Measurements from ENCODE around the gene F8. TPM values are rescaled to one million over a fixed set of nuclear protein-coding genes. Genes with fewer than 3 reads are reported as not detected.

F8 gene
- total and polyA plus RNA-seq, 10 of the 15 experiments (the other 5 are each of a cell fraction or from before 2014, with no cell fraction given): 3.0 to 8.1 (median 5.1) TPM

- H3K27me3 ChIP-seq (replicated peaks in 1 of 2; ENCODE audit: control insufficient read depth in 2 of 2, insufficient read depth in 2 of 2, low read length in 1 of 2): no peaks in the 10 kb centered on the region
- in situ Hi-C loops (cut with MboI): no loop called here
- no peaks in the 10 kb centered on the region for H3K79me2 ChIP-seq (ENCODE audit: control insufficient read depth, insufficient read depth, low read length)
- H4K20me1 ChIP-seq (ENCODE audit: control insufficient read depth, insufficient read depth): no peaks in the 10 kb centered on the region
- no peak overlapping the region for H3K4me2 ChIP-seq (ENCODE audit: control insufficient read depth, insufficient read depth)
- no peak overlapping the region for H3K9ac ChIP-seq (ENCODE audit: control insufficient read depth, insufficient read depth, low read length)
- H3K36me3 ChIP-seq (ENCODE audit: control insufficient read depth in 2 of 2, insufficient read depth in 2 of 2, low read length in 1 of 2): no peaks in the 10 kb centered on the region; a peak in 2 of 4 replicates
- ATAC-seq: no peak
- SMC1A ChIA-PET (ENCODE audit: uncharacterized antibody, unreplicated experiment): interaction anchor here (0.8 kb wide), 1 partner anchor 74 kb away, joined by 3 read pairs; no protein-coding TSS in a partner anchor
- intact Hi-C loops (cut with micrococcal nuclease; ENCODE audit: unreplicated experiment): no loop called here
- no peak overlapping the region for H3K27ac ChIP-seq (ENCODE audit: control insufficient read depth, insufficient read depth)
- CTCF ChIA-PET: interaction anchor here (6.4 kb wide), 1 partner anchor 69 kb away, joined by 181 read pairs; no protein-coding TSS in a partner anchor
- FAIRE-seq: no peak
- POLR2A ChIA-PET: no interaction called here
- no peaks in the 10 kb centered on the region for H3K9me3 ChIP-seq (replicated peaks; ENCODE audit: control insufficient read depth, insufficient read depth, low read length)
- RAD21 ChIA-PET (ENCODE audit: unreplicated experiment): no interaction called here
- no peak for DNase-seq (ENCODE audit: low read depth, low spot score)
- 42% methylated on average over 3 of the region's 3 CpGs for WGBS (ENCODE audit: insufficient coverage, insufficient replicate concordance, low lambda C conversion rate, missing lambda C conversion rate)
- no peak overlapping the region for H2AFZ ChIP-seq (ENCODE audit: control insufficient read depth, low read depth, low read length)
- no peaks in the 10 kb centered on the region; the same call in 1 of the 2 replicates for H3K4me1 ChIP-seq (ENCODE audit: control insufficient read depth, insufficient read depth, low read length)
- H3K4me3 ChIP-seq: no peak overlapping the region
- no TSS peak for BruUV-seq (replicated peaks)
- no peak for TF ChIP-seq SP1 (IDR thresholded peaks at IDR 0.05; ENCODE audit: low read depth, low read length)
- TF ChIP-seq ZNF592 (IDR thresholded peaks at IDR 0.05): no peak
- TF ChIP-seq FOXK2 (IDR thresholded peaks at IDR 0.05): no peak
- TF ChIP-seq RBBP5 (conservative IDR thresholded peaks at IDR 0.05): no peak
- TF ChIP-seq ZBTB4 (CRISPR knock-in tag; IDR thresholded peaks at IDR 0.05): no peak
- no peak for TF ChIP-seq BACH1 (IDR thresholded peaks at IDR 0.05; ENCODE audit: borderline replicate concordance)
- no peak for TF ChIP-seq BCL11A (IDR thresholded peaks at IDR 0.05; ENCODE audit: low read depth, low read length)
- TF ChIP-seq RFX5 (IDR thresholded peaks at IDR 0.05; ENCODE audit: low read depth, low read length): no peak
- no peak for TF ChIP-seq POU2F2 (IDR thresholded peaks at IDR 0.05; ENCODE audit: borderline replicate concordance, low read depth, low read length)
- TF ChIP-seq MAX (IDR thresholded peaks at IDR 0.05; ENCODE audit: low read depth, low read length): no peak
- TF ChIP-seq POLR2AphosphoS5 (IDR thresholded peaks at IDR 0.05; ENCODE audit: low read length): no peak
- TF ChIP-seq MXI1 (IDR thresholded peaks at IDR 0.05; ENCODE audit: low read depth, low read length): no peak
- no peak for TF ChIP-seq ATF2 (IDR thresholded peaks at IDR 0.05; ENCODE audit: low read length)
- TF ChIP-seq EP300 (IDR thresholded peaks at IDR 0.05; ENCODE audit: borderline replicate concordance in 1 of 2, control insufficient read depth in 1 of 2, low read depth in 2 of 2, low read length in 2 of 2): no peak
- no peak for TF ChIP-seq EZH2 (IDR thresholded peaks at IDR 0.05; ENCODE audit: borderline replicate concordance, control insufficient read depth, low read depth, low read length)
- no peak for TF ChIP-seq IRF4 (IDR thresholded peaks at IDR 0.05; ENCODE audit: low read depth, low read length)
- no peak for TF ChIP-seq HDAC6 (IDR thresholded peaks at IDR 0.05; ENCODE audit: unreplicated experiment)
Measured at GRCh38 chrX:155053656-155054055, 31.1 kb upstream of the F8 start.
